GM12864 (cell line): ENCODE measurements around the gene SYCE3.
"Not testable (repeated sequence)": the region's sequence is repeated elsewhere in the genome, so short reads cannot be mapped to it uniquely, and the experiment has no call there.

Experiments used
- DNase-seq: peaks from one replicate; pipeline ENCODE4 v3.0.0-alpha.2; 2011; ENCODE audit warnings: low read depth
- H3K4me3 ChIP-seq: 2 replicates; pipeline ENCODE4 v1.5.1; 2011; ENCODE audit warnings: mild to moderate bottlenecking, low read depth, low read length, control low read depth
- CTCF ChIP-seq: IDR thresholded peaks from 2 replicates; pipeline ENCODE4 v1.5.1; 2011; ENCODE audit warnings: low read depth, mild to moderate bottlenecking, moderate library complexity, low read length, control low read depth, inconsistent platforms; ENCODE audit errors: missing control alignments

SYCE3 gene

GRCh38 chr22:50522806-50523438, 39.8 kb downstream of the SYCE3 start:
- TF ChIP-seq CTCF = no peak
- H3K4me3 ChIP-seq = no peak overlapping the region
- DNase-seq = no peak

DNA sequence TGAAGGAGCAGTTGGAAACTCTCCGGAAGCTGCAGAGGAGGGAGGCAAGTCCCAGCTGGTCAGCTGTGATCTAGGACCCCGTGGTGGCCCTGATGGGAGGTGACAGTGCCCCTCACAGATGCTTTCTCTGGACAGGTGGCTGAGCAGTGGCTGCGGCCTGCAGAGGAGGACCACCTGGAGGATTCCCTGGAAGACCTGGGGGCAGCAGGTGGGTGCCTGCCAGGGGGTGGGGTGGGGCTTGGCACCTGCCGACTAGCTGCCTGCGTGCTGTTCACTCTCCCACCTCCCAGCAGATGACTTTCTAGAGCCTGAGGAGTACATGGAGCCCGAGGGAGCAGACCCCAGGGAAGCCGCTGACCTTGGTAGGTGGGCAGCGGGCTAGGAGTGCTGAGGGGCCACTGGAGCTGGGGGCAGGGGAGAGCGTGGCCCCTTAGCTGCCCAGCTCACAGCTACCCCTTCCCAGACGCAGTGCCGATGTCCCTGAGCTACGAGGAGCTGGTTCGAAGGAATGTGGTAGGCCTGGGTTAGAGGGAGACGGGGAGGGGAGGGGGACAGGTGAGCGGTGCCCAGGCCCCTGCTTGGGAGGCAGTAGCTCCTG, 40.4 kb downstream of the SYCE3 start:
- DNase-seq = no peak
- no peak overlapping the region for H3K4me3 ChIP-seq
- no peak for TF ChIP-seq CTCF

DNA sequence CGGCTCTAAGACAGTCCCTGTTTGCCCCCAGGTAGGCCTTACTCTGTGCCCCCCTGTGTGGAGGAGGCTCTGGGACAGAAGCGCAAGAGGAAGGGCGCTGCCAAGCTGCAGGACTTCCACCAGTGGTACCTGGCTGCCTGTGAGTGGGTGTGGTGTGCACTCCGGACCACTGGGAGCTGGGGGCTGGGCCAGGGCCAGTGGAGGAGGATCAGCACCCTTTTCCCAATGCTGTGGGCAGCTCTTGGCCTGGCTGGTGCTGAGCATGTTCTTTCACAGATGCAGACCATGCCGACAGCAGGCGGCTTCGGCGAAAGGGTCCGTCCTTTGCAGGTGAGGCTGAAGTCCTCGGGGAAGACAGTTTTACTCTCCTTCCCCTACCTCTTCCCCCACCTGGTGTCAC, 41.0 kb downstream of the SYCE3 start:
- no peak for TF ChIP-seq CTCF
- DNase-seq = no peak

GRCh38 chr22:50520826-50521453, 41.8 kb downstream of the SYCE3 start:
- no peak for TF ChIP-seq CTCF
- DNase-seq = no peak
- H3K4me3 ChIP-seq = no peak overlapping the region

More for the DNA sequence above, 41.0 kb downstream of the SYCE3 start:
- H3K4me3 ChIP-seq = no peak overlapping the region

DNA sequence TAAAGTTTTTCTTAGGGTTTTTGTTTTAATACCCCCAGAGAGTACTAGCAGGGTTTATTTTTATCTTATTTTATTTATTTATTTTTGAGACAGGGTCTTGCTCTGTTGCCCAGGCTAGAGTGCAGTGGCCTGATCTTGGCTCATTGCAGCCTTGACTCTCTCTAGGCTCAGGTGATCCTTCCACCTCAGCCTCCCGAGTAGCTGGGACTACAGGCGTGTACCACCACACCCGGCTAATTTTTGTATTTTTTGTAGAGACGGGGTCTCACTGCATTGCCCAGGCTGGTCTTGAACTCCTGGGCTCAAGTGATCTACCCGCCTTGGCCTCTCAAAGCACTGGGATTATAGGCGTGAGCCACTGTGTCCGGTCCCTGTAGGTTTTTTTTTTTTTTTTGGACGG, 42.5 kb downstream of the SYCE3 start:
- not testable (repeated sequence) for DNase-seq, H3K4me3 ChIP-seq

DNA sequence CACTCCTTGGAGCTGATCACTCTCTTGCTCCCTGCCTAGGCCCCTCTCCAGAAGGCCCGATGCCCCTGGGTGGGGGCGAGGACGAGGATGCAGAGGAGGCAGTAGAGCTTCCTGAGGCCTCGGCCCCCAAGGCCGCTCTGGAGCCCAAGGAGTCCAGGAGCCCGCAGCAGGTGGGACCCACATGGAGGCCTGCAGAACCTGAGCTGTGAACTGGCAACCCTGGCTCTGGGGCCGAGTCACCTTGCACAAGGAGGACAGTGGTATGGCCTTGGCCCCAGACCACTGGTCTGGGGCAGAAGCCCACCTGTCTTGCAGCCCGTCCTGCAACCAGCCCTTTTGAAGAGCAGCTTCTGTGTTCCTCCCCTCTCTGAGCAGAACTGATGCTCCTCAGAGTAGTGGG, 43.6 kb downstream of the SYCE3 start:
- no peak for TF ChIP-seq CTCF
- DNase-seq = no peak
- no peak overlapping the region for H3K4me3 ChIP-seq

DNA sequence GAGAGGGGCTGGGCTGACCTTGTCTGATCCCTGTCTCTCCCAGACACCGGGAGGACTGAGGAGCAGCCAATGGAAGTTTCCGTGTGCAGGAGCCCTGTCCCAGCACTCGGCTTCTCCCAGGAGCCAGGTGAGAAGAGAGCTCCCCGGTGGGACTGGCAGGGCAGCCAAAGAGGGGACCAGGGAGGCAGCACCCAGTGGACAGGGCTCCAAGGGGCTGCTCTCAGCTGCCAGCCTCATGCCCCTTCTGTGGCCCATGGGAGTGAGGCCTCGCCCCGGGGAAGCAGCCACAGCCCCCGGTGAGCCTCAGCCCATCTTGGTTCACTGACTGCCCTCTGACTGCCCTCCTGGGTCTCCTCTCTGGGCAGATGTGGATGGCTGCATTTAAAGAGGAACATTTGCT, 44.1 kb downstream of the SYCE3 start:
- no peak overlapping the region for H3K4me3 ChIP-seq
- DNase-seq = no peak
- no peak for TF ChIP-seq CTCF
